ENCODE data around the gene TAF1D. TPM values are rescaled to one million over a fixed set of nuclear protein-coding genes. Genes with fewer than 3 reads are reported as not detected.

Gene TAF1D
- total RNA-seq, 1 experiment from 2014 or later, result 165 TPM

GRCh38 chr11:93689240-93689639, 52.1 kb downstream of the TAF1D start:
- Histone ChIP-seq H3K9me3 (ENCODE audit: control insufficient read depth, insufficient read depth, low read depth, low read length) (no peaks in the 10 kb centered on the region), H3K4me1 (ENCODE audit: control insufficient read depth, insufficient read depth, low read length) (no peaks in the 10 kb centered on the region), H3K36me3 (ENCODE audit: control insufficient read depth, insufficient read depth, low read length) (peaks cover 56% of the 10 kb centered on the region), H3K27me3 (ENCODE audit: control insufficient read depth, insufficient read depth, low read length) (no peaks in the 10 kb centered on the region), H3K27ac (ENCODE audit: low read length) (no peak overlapping the region), H3K4me3 (ENCODE audit: low read depth in 2 of 2, low read length in 2 of 2) (no peak overlapping the region)
- BruUV-seq (replicated peaks), result no TSS peak
- POLR2A ChIA-PET, result no interaction called here
- TF ChIP-seq CTCF (IDR thresholded peaks at IDR 0.05) (no peak), REST (IDR thresholded peaks at IDR 0.05; ENCODE audit: insufficient read depth in 1 of 2, low read depth in 2 of 2, low read length in 1 of 2) (no peak), POLR2AphosphoS5 (IDR thresholded peaks at IDR 0.05; ENCODE audit: low read depth, low read length) (no peak), SIN3A (IDR thresholded peaks at IDR 0.05; ENCODE audit: borderline replicate concordance, insufficient read depth, low read depth, low read length) (no peak), TCF7L2 (IDR thresholded peaks at IDR 0.05; ENCODE audit: low read depth, low read length) (no peak)
- in situ Hi-C loops (cut with HindIII; ENCODE audit: low pct_unique_long_range_greater_than_20kb, low sequenced_read_pairs) (no loop called here), intact Hi-C loops (cut with micrococcal nuclease; ENCODE audit: unreplicated experiment) (no loop called here)
- ATAC-seq (no peak), DNase-seq (ENCODE audit: low read depth, low spot score) (no peak)
- CTCF ChIA-PET, result no interaction called here

GRCh38 chr11:93686812-93687211, 54.5 kb downstream of the TAF1D start:
- no peak for ATAC-seq
- BruUV-seq (replicated peaks), result no TSS peak
- no peaks in the 10 kb centered on the region for H3K9me3 ChIP-seq (ENCODE audit: control insufficient read depth, insufficient read depth, low read depth, low read length)
- no peak overlapping the region for H3K4me3 ChIP-seq (ENCODE audit: low read depth in 2 of 2, low read length in 2 of 2)
- no peaks in the 10 kb centered on the region for H3K4me1 ChIP-seq (ENCODE audit: control insufficient read depth, insufficient read depth, low read length)
- H3K36me3 ChIP-seq (ENCODE audit: control insufficient read depth, insufficient read depth, low read length), result peaks cover 59% of the 10 kb centered on the region
- POLR2A ChIA-PET, result interaction anchor here (0.6 kb wide), 2 partner anchors 55 to 1271 kb away, joined by 3 read pairs; partner anchors contain the start of gene C11orf54
- intact Hi-C loops (cut with micrococcal nuclease; ENCODE audit: unreplicated experiment), result no loop called here
- H3K27me3 ChIP-seq (ENCODE audit: control insufficient read depth, insufficient read depth, low read length), result no peaks in the 10 kb centered on the region
- TF ChIP-seq REST (IDR thresholded peaks at IDR 0.05; ENCODE audit: insufficient read depth in 1 of 2, low read depth in 2 of 2, low read length in 1 of 2), result no peak
- TF ChIP-seq SIN3A (IDR thresholded peaks at IDR 0.05; ENCODE audit: borderline replicate concordance, insufficient read depth, low read depth, low read length), result no peak
- no peak for TF ChIP-seq CTCF (IDR thresholded peaks at IDR 0.05)
- H3K27ac ChIP-seq (ENCODE audit: low read length), result no peak overlapping the region
- CTCF ChIA-PET, result no interaction called here
- DNase-seq (ENCODE audit: low read depth, low spot score), result no peak
- in situ Hi-C loops (cut with HindIII; ENCODE audit: low pct_unique_long_range_greater_than_20kb, low sequenced_read_pairs), result no loop called here
